Bronchus fibroblast of lung (primary cell): ENCODE data around the gene GARRE1. TPM values are rescaled to one million over a fixed set of nuclear protein-coding genes. Genes with fewer than 3 reads are reported as not detected.

ENCODE experiments used
- total RNA-seq: library from RNA; depleted of rRNA; stranded (reverse); fragments of >200 nt; gene quantifications from 2 replicates; pipeline ENCODE4 v1.2.3, GENCODE V29; 2015

GARRE1 gene, protein sequence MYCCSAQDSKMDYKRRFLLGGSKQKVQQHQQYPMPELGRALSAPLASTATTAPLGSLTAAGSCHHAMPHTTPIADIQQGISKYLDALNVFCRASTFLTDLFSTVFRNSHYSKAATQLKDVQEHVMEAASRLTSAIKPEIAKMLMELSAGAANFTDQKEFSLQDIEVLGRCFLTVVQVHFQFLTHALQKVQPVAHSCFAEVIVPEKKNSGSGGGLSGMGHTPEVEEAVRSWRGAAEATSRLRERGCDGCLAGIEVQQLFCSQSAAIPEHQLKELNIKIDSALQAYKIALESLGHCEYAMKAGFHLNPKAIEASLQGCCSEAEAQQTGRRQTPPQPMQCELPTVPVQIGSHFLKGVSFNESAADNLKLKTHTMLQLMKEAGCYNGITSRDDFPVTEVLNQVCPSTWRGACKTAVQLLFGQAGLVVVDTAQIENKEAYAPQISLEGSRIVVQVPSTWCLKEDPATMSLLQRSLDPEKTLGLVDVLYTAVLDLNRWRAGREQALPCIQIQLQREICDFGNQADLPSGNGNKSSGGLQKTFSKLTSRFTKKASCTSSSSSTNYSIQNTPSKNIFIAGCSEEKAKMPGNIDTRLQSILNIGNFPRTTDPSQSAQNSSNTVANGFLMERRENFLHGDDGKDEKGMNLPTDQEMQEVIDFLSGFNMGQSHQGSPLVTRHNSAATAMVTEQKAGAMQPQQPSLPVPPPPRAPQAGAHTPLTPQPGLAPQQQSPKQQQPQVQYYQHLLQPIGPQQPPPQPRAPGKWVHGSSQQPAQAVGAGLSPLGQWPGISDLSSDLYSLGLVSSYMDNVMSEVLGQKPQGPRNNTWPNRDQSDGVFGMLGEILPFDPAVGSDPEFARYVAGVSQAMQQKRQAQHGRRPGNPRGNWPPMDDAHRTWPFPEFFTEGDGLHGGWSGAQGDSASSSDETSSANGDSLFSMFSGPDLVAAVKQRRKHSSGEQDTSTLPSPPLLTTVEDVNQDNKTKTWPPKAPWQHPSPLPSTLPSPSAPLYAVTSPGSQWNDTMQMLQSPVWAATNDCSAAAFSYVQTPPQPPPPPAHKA (N-terminal part only)
- 8.8 and 10.8 TPM in 2 replicates for total RNA-seq

DNA sequence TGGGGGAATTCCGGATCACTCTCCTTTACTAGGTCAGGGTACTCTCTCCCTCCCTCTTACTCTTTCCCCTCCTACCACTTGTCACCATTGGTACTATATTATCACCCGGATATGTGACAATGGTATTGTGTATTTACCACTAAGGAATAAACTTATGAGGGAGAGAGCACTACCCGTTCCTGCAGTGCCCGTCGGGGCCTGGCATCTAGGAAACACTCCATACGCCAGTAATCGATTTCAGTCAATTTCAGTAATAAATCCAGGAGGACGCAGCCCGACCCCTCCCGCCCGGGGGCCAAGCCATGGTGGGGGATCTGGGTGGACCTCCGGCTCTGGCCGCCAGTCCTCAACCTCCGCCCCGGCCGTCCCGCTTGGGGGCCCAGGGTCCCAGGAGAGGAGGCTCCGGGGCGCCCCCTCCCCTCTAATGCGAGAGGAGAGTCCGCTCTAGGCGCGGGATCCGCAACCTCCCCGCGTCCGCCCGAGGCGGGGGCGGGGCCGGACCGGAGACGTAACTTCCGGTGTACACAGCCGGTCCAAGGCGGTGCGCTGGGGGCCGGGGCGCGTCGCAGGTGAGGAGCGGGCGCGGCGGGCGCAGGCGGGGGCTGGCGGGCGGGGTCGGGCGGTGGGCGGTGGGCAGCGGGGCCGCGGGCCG, at the start of gene GARRE1:
GARRE1 (plus strand) TSS at position 509 of the 652 bp plus-strand sequence. CDS start 45,920 bp downstream, outside the sequence.

Other genes starting within 250 kb of the GARRE1 start
- gene LSM14A, start 82.0 kb upstream of the GARRE1 start, total RNA-seq, result 49.9 and 56.7 TPM in 2 replicates
- gene GPI, start 110.6 kb downstream of the GARRE1 start, total RNA-seq, result 190 and 207 TPM in 2 replicates
- gene PDCD2L, start 149.8 kb downstream of the GARRE1 start, total RNA-seq, result 23.2 and 28.7 TPM in 2 replicates
- gene UBA2, start 173.8 kb downstream of the GARRE1 start, total RNA-seq, result 72.8 and 98.0 TPM in 2 replicates
- gene WTIP, start 227.2 kb downstream of the GARRE1 start, total RNA-seq, result 13.8 and 19.5 TPM in 2 replicates